ENCODE data around the gene SYT14.
"Not testable (repeated sequence)": the region's sequence is repeated elsewhere in the genome, so short reads cannot be mapped to it uniquely, and the experiment has no call there.

Gene SYT14

DNA sequence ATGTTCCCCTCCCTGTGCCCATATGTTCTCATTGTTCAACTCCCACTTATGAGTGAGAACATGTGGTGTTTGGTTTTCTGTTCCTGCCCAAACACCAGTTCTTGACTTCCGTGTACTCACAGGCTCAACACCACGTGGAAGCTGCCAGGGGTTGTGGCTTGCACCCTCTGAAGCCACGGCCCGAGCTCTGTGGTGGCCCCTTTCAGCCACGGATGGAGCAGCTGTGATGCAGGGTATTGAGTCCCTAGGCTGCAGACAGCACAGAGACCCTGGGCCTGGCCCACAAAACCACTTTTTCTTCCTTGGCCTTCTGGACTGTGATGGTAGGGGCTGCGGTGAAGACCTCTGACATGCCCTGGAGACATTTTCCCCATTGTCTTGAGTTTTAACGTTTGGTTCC, 111.6 kb downstream of the SYT14 start:
- Histone ChIP-seq H3K4me2 (ENCODE audit: low read depth, low read length) (no peak overlapping the region), H3K9ac (ENCODE audit: low read length) (no peak overlapping the region), H3K27me3 (replicated peaks; ENCODE audit: insufficient read depth, low read length) (no peaks in the 10 kb centered on the region), H4K20me1 (ENCODE audit: insufficient read depth, low read length) (no peaks in the 10 kb centered on the region), H3K27ac (ENCODE audit: low read length) (no peak overlapping the region), H3K79me2 (ENCODE audit: low read length) (no peaks in the 10 kb centered on the region), H3K4me1 (ENCODE audit: low read length) (no peaks in the 10 kb centered on the region), H3F3A (ENCODE audit: insufficient read depth, low read length) (no peaks in the 10 kb centered on the region), H3K4me3 (ENCODE audit: low read length) (no peak overlapping the region), H2AFZ (ENCODE audit: low read length) (no peak overlapping the region), H3K9me3 (replicated peaks; ENCODE audit: insufficient read depth, low read length) (no peaks in the 10 kb centered on the region), H3K36me3 (replicated peaks; ENCODE audit: insufficient read depth, low read length) (no peaks in the 10 kb centered on the region), H3K9me2 (replicated peaks; ENCODE audit: insufficient read depth, low read length) (no peaks in the 10 kb centered on the region)
- DNase-seq = no peak
- no peak for TF ChIP-seq CTCF (IDR thresholded peaks at IDR 0.05; ENCODE audit: low read length)
- TF ChIP-seq EZH2 (optimal IDR thresholded peaks at IDR 0.05; ENCODE audit: low read depth, low read length) = no peak
- no peak for TF ChIP-seq EZH2phosphoT487 (IDR thresholded peaks at IDR 0.05; ENCODE audit: low read length)

GRCh38 chr1:210050491-210050890, 112.5 kb downstream of the SYT14 start:
- not testable (repeated sequence) for H3K9ac ChIP-seq (ENCODE audit: low read length); H3K4me1 ChIP-seq (ENCODE audit: low read length); H3K36me3 ChIP-seq (replicated peaks; ENCODE audit: insufficient read depth, low read length); H3F3A ChIP-seq (ENCODE audit: insufficient read depth, low read length); H3K79me2 ChIP-seq (ENCODE audit: low read length); H3K27me3 ChIP-seq (replicated peaks; ENCODE audit: insufficient read depth, low read length); DNase-seq; H3K4me3 ChIP-seq (ENCODE audit: low read length); H4K20me1 ChIP-seq (ENCODE audit: insufficient read depth, low read length); H3K9me3 ChIP-seq (replicated peaks; ENCODE audit: insufficient read depth, low read length); H3K9me2 ChIP-seq (replicated peaks; ENCODE audit: insufficient read depth, low read length); H3K27ac ChIP-seq (ENCODE audit: low read length); H3K4me2 ChIP-seq (ENCODE audit: low read depth, low read length); H2AFZ ChIP-seq (ENCODE audit: low read length)

DNA sequence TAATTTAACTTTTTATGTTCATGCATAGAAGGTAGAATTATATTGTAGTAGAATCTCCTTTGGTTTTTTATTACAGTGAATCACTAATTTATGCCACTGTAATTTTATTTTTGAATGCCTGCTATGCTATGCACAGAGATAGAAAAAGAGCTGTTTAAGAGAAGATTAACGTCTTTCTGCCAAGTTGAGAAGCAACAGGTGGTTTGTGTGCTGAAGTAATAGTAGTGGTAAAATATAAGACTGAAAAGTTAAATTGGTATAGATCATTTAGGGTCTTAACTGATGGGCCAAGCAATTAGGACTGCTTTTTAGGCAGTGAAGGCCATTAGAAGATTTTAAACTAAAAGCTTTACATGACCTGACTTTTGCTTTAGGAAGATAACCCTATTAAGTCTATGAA, 115.1 kb downstream of the SYT14 start:
- Histone ChIP-seq H3K9me2 (replicated peaks; ENCODE audit: insufficient read depth, low read length) (no peaks in the 10 kb centered on the region), H3K9me3 (replicated peaks; ENCODE audit: insufficient read depth, low read length) (no peaks in the 10 kb centered on the region), H3K27ac (ENCODE audit: low read length) (no peak overlapping the region), H3K27me3 (replicated peaks; ENCODE audit: insufficient read depth, low read length) (no peaks in the 10 kb centered on the region), H3K4me1 (ENCODE audit: low read length) (no peaks in the 10 kb centered on the region), H3F3A (ENCODE audit: insufficient read depth, low read length) (no peaks in the 10 kb centered on the region), H3K79me2 (ENCODE audit: low read length) (no peaks in the 10 kb centered on the region), H3K9ac (ENCODE audit: low read length) (no peak overlapping the region), H3K36me3 (replicated peaks; ENCODE audit: insufficient read depth, low read length) (no peaks in the 10 kb centered on the region), H3K4me3 (ENCODE audit: low read length) (no peak overlapping the region), H4K20me1 (ENCODE audit: insufficient read depth, low read length) (no peaks in the 10 kb centered on the region), H3K4me2 (ENCODE audit: low read depth, low read length) (no peak overlapping the region), H2AFZ (ENCODE audit: low read length) (no peak overlapping the region)
- no peak for TF ChIP-seq EZH2phosphoT487 (IDR thresholded peaks at IDR 0.05; ENCODE audit: low read length)
- no peak for DNase-seq

- Histone ChIP-seq H3K27ac (ENCODE audit: low read length) (no peak overlapping the region), H3K4me2 (ENCODE audit: low read depth, low read length) (no peak overlapping the region), H3K9me2 (replicated peaks; ENCODE audit: insufficient read depth, low read length) (no peaks in the 10 kb centered on the region), H3K27me3 (replicated peaks; ENCODE audit: insufficient read depth, low read length) (no peaks in the 10 kb centered on the region), H4K20me1 (ENCODE audit: insufficient read depth, low read length) (no peaks in the 10 kb centered on the region), H3K9me3 (replicated peaks; ENCODE audit: insufficient read depth, low read length) (no peaks in the 10 kb centered on the region), H3K9ac (ENCODE audit: low read length) (no peak overlapping the region), H3K4me1 (ENCODE audit: low read length) (no peaks in the 10 kb centered on the region), H3F3A (ENCODE audit: insufficient read depth, low read length) (no peaks in the 10 kb centered on the region), H3K36me3 (replicated peaks; ENCODE audit: insufficient read depth, low read length) (no peaks in the 10 kb centered on the region), H3K4me3 (ENCODE audit: low read length) (no peak overlapping the region), H3K79me2 (ENCODE audit: low read length) (no peaks in the 10 kb centered on the region), H2AFZ (ENCODE audit: low read length) (no peak overlapping the region)
- no peak for DNase-seq
- no peak for TF ChIP-seq EZH2 (optimal IDR thresholded peaks at IDR 0.05; ENCODE audit: low read depth, low read length)
- no peak for TF ChIP-seq EZH2phosphoT487 (IDR thresholded peaks at IDR 0.05; ENCODE audit: low read length)
- no peak for TF ChIP-seq CTCF (IDR thresholded peaks at IDR 0.05; ENCODE audit: low read length)
Observed at GRCh38 chr1:210057593-210057992, 119.6 kb downstream of the SYT14 start.
